Activated naive CD8-positive, alpha-beta T cell treated with anti-CD3 and anti-CD28 coated beads, Interleukin-2, amount 10 ng/mL, durations not matched to agents 7 days and 5 days (primary cell): ENCODE data around the gene PPOX. TPM values are rescaled to one million over a fixed set of nuclear protein-coding genes. Genes with fewer than 3 reads are reported as not detected.

ENCODE experiments used
- ATAC-seq: fragments of 150-1000 bp; cut with Tn5 transposase; one replicate; pipeline ENCODE4 v1.10.0; 2021; ENCODE audit warnings: low read depth, moderate library complexity
- POLR2A ChIA-PET: fragments of 350-600 bp; sonication (Branson Sonifier 250); formaldehyde crosslinking; loops from one replicate; lab custom pipeline; 2021; ENCODE audit warnings: antibody characterized with exemption; lab: Charles Lee
- DNase-seq: peaks from one replicate; pipeline ENCODE4 v3.0.0; 2021
- H3K27ac Mint-ChIP-seq: one replicate; pipeline ENCODE4 v1.8.0; 2022; ENCODE audit warnings: mild to moderate bottlenecking, mixed read lengths
- H3K27me3 Mint-ChIP-seq: one replicate; pipeline ENCODE4 v1.8.0; 2022; ENCODE audit warnings: mild to moderate bottlenecking, moderate library complexity, mixed read lengths
- H3K36me3 Mint-ChIP-seq: one replicate; pipeline ENCODE4 v1.8.0; 2021; ENCODE audit warnings: mild to moderate bottlenecking, mixed read lengths
- H3K4me1 Mint-ChIP-seq: one replicate; pipeline ENCODE4 v1.8.0; 2021; ENCODE audit warnings: mixed read lengths
- H3K4me3 Mint-ChIP-seq: one replicate; pipeline ENCODE4 v1.8.0; 2022; ENCODE audit warnings: mild to moderate bottlenecking, moderate library complexity, mixed read lengths
- H3K9me3 Mint-ChIP-seq: one replicate; pipeline ENCODE4 v1.8.0; 2021; ENCODE audit warnings: mixed read lengths
- total RNA-seq, 2 experiments: library from RNA; stranded (reverse); gene quantifications; one replicate each; pipeline ENCODE4 v1.2.3, GENCODE V29; 2021

PPOX gene
- total RNA-seq, 2 experiments from 2014 or later: 47.0 to 53.0 TPM

- no peaks in the 10 kb centered on the region for H3K27me3 Mint-ChIP-seq
- no peak overlapping the region for H3K27ac Mint-ChIP-seq
- ATAC-seq (no peak), DNase-seq (no peak)
- H3K4me1 Mint-ChIP-seq: peaks cover 32% of the 10 kb centered on the region
- H3K4me3 Mint-ChIP-seq: no peak overlapping the region
- H3K36me3 Mint-ChIP-seq: peaks cover 36% of the 10 kb centered on the region
- no peaks in the 10 kb centered on the region for H3K9me3 Mint-ChIP-seq
- POLR2A ChIA-PET: no interaction called here
Observed at GRCh38 chr1:161172349-161172748, 6.1 kb downstream of the PPOX start.

GRCh38 chr1:161172776-161173376 is 6.7 kb downstream of the PPOX start:
- Mint-ChIP-seq H3K4me1 (peaks cover 34% of the 10 kb centered on the region), H3K4me3 (no peak overlapping the region), H3K27me3 (no peaks in the 10 kb centered on the region), H3K27ac (no peak overlapping the region), H3K9me3 (no peaks in the 10 kb centered on the region), H3K36me3 (peaks cover 36% of the 10 kb centered on the region)
- POLR2A ChIA-PET: no interaction called here
- DNase-seq: no peak
- ATAC-seq: no peak

- POLR2A ChIA-PET: interaction anchor here (0.7 kb wide), 1 partner anchor 8 kb away, joined by 3 read pairs; the partner anchor contains the start of gene PPOX
- no peak overlapping the region for H3K4me3 Mint-ChIP-seq
Observed at GRCh38 chr1:161173711-161174110, 7.5 kb downstream of the PPOX start.

GRCh38 chr1:161174911-161175310 is 8.7 kb downstream of the PPOX start:
- POLR2A ChIA-PET: interaction anchor here (3.3 kb wide), 1 partner anchor 8 kb away, joined by 37 read pairs; the partner anchor contains the start of gene PPOX
- Mint-ChIP-seq H3K4me1 (peaks cover 33% of the 10 kb centered on the region), H3K27ac (no peak overlapping the region)

More at GRCh38 chr1:161173711-161174110, 7.5 kb downstream of the PPOX start:
- H3K27ac Mint-ChIP-seq: no peak overlapping the region
- peaks cover 36% of the 10 kb centered on the region for H3K36me3 Mint-ChIP-seq
- no peaks in the 10 kb centered on the region for H3K27me3 Mint-ChIP-seq
- peaks cover 36% of the 10 kb centered on the region for H3K4me1 Mint-ChIP-seq
- DNase-seq (no peak), ATAC-seq (no peak)
- no peaks in the 10 kb centered on the region for H3K9me3 Mint-ChIP-seq

GRCh38 chr1:161175771-161176453 is 9.7 kb downstream of the PPOX start:
- POLR2A ChIA-PET: interaction anchor here (2.1 to 3.3 kb wide), 3 partner anchors 9 to 130 kb away, joined by 6 to 37 read pairs (median 13); partner anchors contain the start of genes NDUFS2, PPOX and USF1
- no peak for ATAC-seq
- H3K4me1 Mint-ChIP-seq: peaks cover 41% of the 10 kb centered on the region
- peaks cover 32% of the 10 kb centered on the region for H3K36me3 Mint-ChIP-seq
- H3K27me3 Mint-ChIP-seq: no peaks in the 10 kb centered on the region
- H3K27ac Mint-ChIP-seq: peak overlapping the region; percentile 98
- DNase-seq: no peak
- no peaks in the 10 kb centered on the region for H3K9me3 Mint-ChIP-seq
- H3K4me3 Mint-ChIP-seq: peak overlapping the region; percentile 99

More at GRCh38 chr1:161174911-161175310, 8.7 kb downstream of the PPOX start:
- Mint-ChIP-seq H3K27me3 (no peaks in the 10 kb centered on the region), H3K36me3 (peaks cover 33% of the 10 kb centered on the region), H3K4me3 (no peak overlapping the region), H3K9me3 (no peaks in the 10 kb centered on the region)
- no peak for DNase-seq
- ATAC-seq: no peak

GRCh38 chr1:161176468-161177111 is 10.4 kb downstream of the PPOX start:
- no peak for ATAC-seq
- H3K4me1 Mint-ChIP-seq: peaks cover 44% of the 10 kb centered on the region
- H3K9me3 Mint-ChIP-seq: no peaks in the 10 kb centered on the region
- H3K27me3 Mint-ChIP-seq: no peaks in the 10 kb centered on the region
- H3K4me3 Mint-ChIP-seq: peak overlapping the region; percentile 99
- peaks cover 27% of the 10 kb centered on the region for H3K36me3 Mint-ChIP-seq
- H3K27ac Mint-ChIP-seq: peak overlapping the region; percentile 98
- no peak for DNase-seq
- POLR2A ChIA-PET: interaction anchor here (1.1 to 3.3 kb wide), 7 partner anchors 10 to 131 kb away, joined by 3 to 37 read pairs (median 6); partner anchors contain the start of genes DEDD, NDUFS2, PPOX and USF1

GRCh38 chr1:161177112-161177935 is 11.1 kb downstream of the PPOX start, which contains the start of gene B4GALT3:
Gene B4GALT3, minus strand, starts transcription at chr1:161177507. Its CDS starts 1,447 bp downstream, at chr1:161176060.
- H3K36me3 Mint-ChIP-seq: peaks cover 25% of the 10 kb centered on the region
- POLR2A ChIA-PET: interaction anchor here (0.6 to 3.3 kb wide), 9 partner anchors 8 to 132 kb away, joined by 3 to 37 read pairs (median 6); partner anchors contain the start of genes DEDD, NDUFS2, PPOX and UFC1
- DNase-seq: peak; percentile 100
- peak within 1 kb of the TSS; percentile 98 for H3K27ac Mint-ChIP-seq
- ATAC-seq: peak; percentile 86
- H3K4me1 Mint-ChIP-seq: peaks cover 49% of the 10 kb centered on the region
- no peaks in the 10 kb centered on the region for H3K27me3 Mint-ChIP-seq
- no peaks in the 10 kb centered on the region for H3K9me3 Mint-ChIP-seq
- H3K4me3 Mint-ChIP-seq: peak within 1 kb of the TSS; percentile 99

- peak overlapping the region; percentile 98 for H3K27ac Mint-ChIP-seq
- H3K4me1 Mint-ChIP-seq: peaks cover 52% of the 10 kb centered on the region
- H3K27me3 Mint-ChIP-seq: no peaks in the 10 kb centered on the region
- peaks cover 21% of the 10 kb centered on the region for H3K36me3 Mint-ChIP-seq
- no peak for DNase-seq
- POLR2A ChIA-PET: interaction anchor here (0.6 to 3.3 kb wide), 8 partner anchors 9 to 132 kb away, joined by 3 to 37 read pairs (median 6); partner anchors contain the start of genes DEDD, NDUFS2, PPOX and UFC1
- H3K4me3 Mint-ChIP-seq: peak overlapping the region; percentile 99
- H3K9me3 Mint-ChIP-seq: no peaks in the 10 kb centered on the region
- ATAC-seq: no peak
Observed at GRCh38 chr1:161177936-161178244, 11.7 kb downstream of the PPOX start.

GRCh38 chr1:161179698-161180097 is 13.5 kb downstream of the PPOX start:
- peak overlapping the region; percentile 23 for H3K27ac Mint-ChIP-seq
- no peak for DNase-seq
- no peak for ATAC-seq
- no peak overlapping the region for H3K4me3 Mint-ChIP-seq
- H3K4me1 Mint-ChIP-seq: peaks cover 61% of the 10 kb centered on the region
- no peaks in the 10 kb centered on the region for H3K27me3 Mint-ChIP-seq
- no peaks in the 10 kb centered on the region for H3K9me3 Mint-ChIP-seq
- POLR2A ChIA-PET: interaction anchor here (1.5 to 4.7 kb wide), 3 partner anchors 13 to 46 kb away, joined by 5 to 53 read pairs (median 38); partner anchors contain the start of genes APOA2, NDUFS2, PPOX and TOMM40L
- peaks cover 16% of the 10 kb centered on the region for H3K36me3 Mint-ChIP-seq

- Mint-ChIP-seq H3K27me3 (no peaks in the 10 kb centered on the region), H3K27ac (peak overlapping the region; percentile 72), H3K4me3 (no peak overlapping the region), H3K9me3 (no peaks in the 10 kb centered on the region), H3K36me3 (peaks cover 10% of the 10 kb centered on the region), H3K4me1 (peaks cover 64% of the 10 kb centered on the region)
- no peak for ATAC-seq
- no peak for DNase-seq
- POLR2A ChIA-PET: interaction anchor here (1.5 to 4.7 kb wide), 3 partner anchors 14 to 45 kb away, joined by 5 to 53 read pairs (median 38); partner anchors contain the start of genes APOA2, NDUFS2, PPOX and TOMM40L
Observed at GRCh38 chr1:161180639-161181038, 14.4 kb downstream of the PPOX start.

- H3K4me1 Mint-ChIP-seq: peaks cover 65% of the 10 kb centered on the region
- H3K4me3 Mint-ChIP-seq: peak overlapping the region; percentile 69
Observed at GRCh38 chr1:161182214-161182613, 16.0 kb downstream of the PPOX start.

GRCh38 chr1:161185282-161185682 is 19.1 kb downstream of the PPOX start:
- Mint-ChIP-seq H3K27me3 (no peaks in the 10 kb centered on the region), H3K9me3 (no peaks in the 10 kb centered on the region), H3K36me3 (peaks cover 5% of the 10 kb centered on the region), H3K27ac (peak overlapping the region; percentile 97), H3K4me1 (peaks cover 64% of the 10 kb centered on the region), H3K4me3 (peak overlapping the region; percentile 72)
- POLR2A ChIA-PET: interaction anchor here (0.6 to 4.5 kb wide), 6 partner anchors 9 to 502 kb away, joined by 3 to 32 read pairs (median 8); partner anchors contain the start of genes NDUFS2, PPOX and TOMM40L
- ATAC-seq: peak; percentile 81
- peak; percentile 63 for DNase-seq

More at GRCh38 chr1:161182214-161182613, 16.0 kb downstream of the PPOX start:
- Mint-ChIP-seq H3K36me3 (peaks cover 5% of the 10 kb centered on the region), H3K9me3 (no peaks in the 10 kb centered on the region), H3K27me3 (no peaks in the 10 kb centered on the region), H3K27ac (peak overlapping the region; percentile 95)
- ATAC-seq: peak; percentile 61
- DNase-seq: no peak
- POLR2A ChIA-PET: interaction anchor here (0.5 to 4.7 kb wide), 16 partner anchors 9 to 475 kb away, joined by 3 to 53 read pairs (median 4); partner anchors contain the start of genes APOA2, ARHGAP30, DEDD and NDUFS2
